Measurements from ENCODE around the gene HOXB9. TPM values are rescaled to one million over a fixed set of nuclear protein-coding genes. Genes with fewer than 3 reads are reported as not detected.

HOXB9 gene
- total RNA-seq, 2 donors from 2014 or later = not detected

- peak; percentile 66 for DNase-seq
- H3K9ac ChIP-seq (ENCODE audit: extremely low read depth, low read length, poor library complexity, severe bottlenecking) = no peak overlapping the region
- Mint-ChIP-seq H3K27ac (no peak overlapping the region), H3K4me1 (peaks cover 4% of the 10 kb centered on the region), H3K4me3 (no peak overlapping the region), H3K9me3 (no peaks in the 10 kb centered on the region), H3K27me3 (ENCODE audit: insufficient read depth) (peaks cover 99% of the 10 kb centered on the region), H3K36me3 (ENCODE audit: low read depth) (no peaks in the 10 kb centered on the region)
- H3K9me3 ChIP-seq (ENCODE audit: control insufficient read depth, low read length) = peaks cover 8% of the 10 kb centered on the region
- peaks cover 2% of the 10 kb centered on the region for H3K4me1 ChIP-seq (ENCODE audit: control insufficient read depth, insufficient read depth, low read length)
- H3K4me3 ChIP-seq (ENCODE audit: low read length) = no peak overlapping the region
- no peaks in the 10 kb centered on the region for H3K36me3 ChIP-seq (ENCODE audit: control insufficient read depth, insufficient read depth, low read length)
- TF ChIP-seq CTCF (conservative IDR thresholded peaks at IDR 0.05) = no peak
- WGBS, 2 experiments (ENCODE audit: insufficient coverage in 1 of 2, insufficient read length in 1 of 2) = 8 to 15% methylated on average over 13 to 41 of the region's 41 CpGs
- peaks cover 100% of the 10 kb centered on the region for H3K27me3 ChIP-seq (ENCODE audit: control insufficient read depth, insufficient read depth, low read length, poor library complexity, severe bottlenecking)
- H3K27ac ChIP-seq (ENCODE audit: low read depth, low read length) = peak overlapping the region; percentile 6
Observed at GRCh38 chr17:48621410-48622392, 4.5 kb downstream of the HOXB9 start.

DNA sequence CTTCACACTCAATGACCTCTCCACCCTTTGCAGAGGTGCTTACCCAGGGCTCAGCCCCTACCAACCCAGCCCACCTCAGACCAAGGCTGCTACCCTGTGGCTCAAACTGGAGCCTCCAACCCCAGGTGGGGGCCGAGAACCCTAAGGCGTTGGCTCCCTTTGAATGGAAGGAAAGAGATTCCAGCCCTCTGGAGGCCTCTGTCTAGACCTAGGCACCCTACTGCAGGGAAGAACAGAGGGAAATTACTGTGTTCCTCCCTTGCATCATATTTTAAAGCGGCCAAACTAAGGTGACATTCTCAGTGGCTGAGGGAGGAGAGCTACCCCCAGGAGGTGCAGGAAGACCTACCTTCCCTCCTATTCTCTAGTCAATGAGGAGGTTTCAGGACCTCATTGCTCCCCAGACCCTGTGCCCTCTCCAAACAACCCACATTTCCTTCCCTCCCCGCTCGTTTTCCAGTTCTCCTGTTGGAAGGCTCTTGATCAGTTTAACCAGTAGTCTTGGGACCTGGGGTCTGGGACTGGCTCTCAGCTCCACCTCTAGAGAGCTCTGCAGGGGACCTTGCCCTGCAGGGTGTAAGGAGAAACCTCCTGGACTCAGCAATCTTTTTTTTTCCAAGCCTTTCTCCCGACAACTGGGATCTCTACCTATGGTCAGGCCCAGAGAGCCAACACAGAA is 5.6 kb downstream of the HOXB9 start:
- H3K36me3 ChIP-seq (ENCODE audit: control insufficient read depth, insufficient read depth, low read length) = no peaks in the 10 kb centered on the region
- peak overlapping the region; percentile 21 for H3K27ac ChIP-seq (ENCODE audit: low read depth, low read length)
- peaks cover 4% of the 10 kb centered on the region for H3K4me1 Mint-ChIP-seq
- peaks cover 100% of the 10 kb centered on the region for H3K27me3 ChIP-seq (ENCODE audit: control insufficient read depth, insufficient read depth, low read length, poor library complexity, severe bottlenecking)
- H3K27ac Mint-ChIP-seq = no peak overlapping the region
- DNase-seq = peak; percentile 60
- peaks cover 99% of the 10 kb centered on the region for H3K27me3 Mint-ChIP-seq (ENCODE audit: insufficient read depth)
- no peak for TF ChIP-seq CTCF (conservative IDR thresholded peaks at IDR 0.05)
- H3K9me3 ChIP-seq (ENCODE audit: control insufficient read depth, low read length) = peaks cover 8% of the 10 kb centered on the region
- no peak overlapping the region for H3K9ac ChIP-seq (ENCODE audit: extremely low read depth, low read length, poor library complexity, severe bottlenecking)
- H3K4me1 ChIP-seq (ENCODE audit: control insufficient read depth, insufficient read depth, low read length) = peaks cover 2% of the 10 kb centered on the region
- H3K9me3 Mint-ChIP-seq = no peaks in the 10 kb centered on the region
- H3K36me3 Mint-ChIP-seq (ENCODE audit: low read depth) = no peaks in the 10 kb centered on the region
- no peak overlapping the region for H3K4me3 Mint-ChIP-seq
- H3K4me3 ChIP-seq (ENCODE audit: low read length) = no peak overlapping the region
- 6 to 20% methylated on average over 2 to 5 of the region's 6 CpGs for whole genome bisulfite sequencing, 2 experiments (ENCODE audit: insufficient coverage in 1 of 2, insufficient read length in 1 of 2)

- Histone ChIP-seq H3K27me3 (ENCODE audit: control insufficient read depth, insufficient read depth, low read length, poor library complexity, severe bottlenecking) (peaks cover 100% of the 10 kb centered on the region), H3K9ac (ENCODE audit: extremely low read depth, low read length, poor library complexity, severe bottlenecking) (no peak overlapping the region), H3K36me3 (ENCODE audit: control insufficient read depth, insufficient read depth, low read length) (no peaks in the 10 kb centered on the region), H3K27ac (ENCODE audit: low read depth, low read length) (peak overlapping the region; percentile 21), H3K4me1 (ENCODE audit: control insufficient read depth, insufficient read depth, low read length) (peaks cover 2% of the 10 kb centered on the region), H3K4me3 (ENCODE audit: low read length) (no peak overlapping the region), H3K9me3 (ENCODE audit: control insufficient read depth, low read length) (peaks cover 8% of the 10 kb centered on the region)
- no peak for TF ChIP-seq CTCF (conservative IDR thresholded peaks at IDR 0.05)
- 4 to 5% methylated on average over 16 to 32 of the region's 32 CpGs for WGBS, 2 experiments (ENCODE audit: insufficient coverage in 1 of 2, insufficient read length in 1 of 2)
- Mint-ChIP-seq H3K4me3 (no peak overlapping the region), H3K27me3 (ENCODE audit: insufficient read depth) (peaks cover 99% of the 10 kb centered on the region), H3K9me3 (no peaks in the 10 kb centered on the region), H3K27ac (no peak overlapping the region), H3K36me3 (ENCODE audit: low read depth) (no peaks in the 10 kb centered on the region), H3K4me1 (peaks cover 3% of the 10 kb centered on the region)
- peak; percentile 79 for DNase-seq
Observed at GRCh38 chr17:48619826-48620449, 6.2 kb downstream of the HOXB9 start.

All from endodermal cell (in vitro differentiated cells).